HEK293 (cell line): ENCODE measurements around the gene DDX20.
A peak's percentile ranks its signal among the peaks of the same experiment; 100 is the strongest.

ENCODE experiments used
- CTCF ChIA-PET: fragments of 350-600 bp; formaldehyde crosslinking; extraction: SDS; loops from one replicate; lab custom pipeline; 2021; ENCODE audit warnings: antibody characterized with exemption; lab: Yijun Ruan, JAX
- POLR2A ChIA-PET: fragments of 300-600 bp; formaldehyde crosslinking; extraction: SDS; loops from one replicate; lab custom pipeline; 2020; ENCODE audit warnings: antibody characterized with exemption, inconsistent platforms; lab: Yijun Ruan, JAX
- H3K27ac ChIP-seq: fragments of 200-500 bp; sonication (Bioruptor generic); 2 replicates; pipeline ENCODE4 v1.5.1; 2014; ENCODE audit warnings: low read depth, low read length, control low read depth, inconsistent platforms; ENCODE audit errors: extremely low read depth
- H3K36me3 ChIP-seq, 2 experiments: fragments of 200-500 bp in 1 of 2; sonication (Bioruptor generic) in 1 of 2; 1 replicate in 1 of 2; 2 replicates in 1 of 2; pipeline ENCODE4 v1.5.1; 2014 to 2017; ENCODE audit warnings: inconsistent platforms in 2 of 2, low read length in 2 of 2; ENCODE audit not compliant: control insufficient read depth in 2 of 2, insufficient read depth in 1 of 2
- H3K4me1 ChIP-seq: fragments of 200-500 bp; sonication (Bioruptor generic); 2 replicates; pipeline ENCODE4 v1.5.1; 2014; ENCODE audit warnings: mild to moderate bottlenecking, low read length, inconsistent platforms; ENCODE audit not compliant: control insufficient read depth, insufficient read depth
- H3K4me3 ChIP-seq: 2 replicates; pipeline ENCODE4 v1.5.1; 2011; ENCODE audit warnings: low read depth, mild to moderate bottlenecking, control low read depth, low read length, moderate library complexity
- H3K9me3 ChIP-seq: fragments of 200-500 bp; sonication (Bioruptor generic); 2 replicates; pipeline ENCODE4 v1.5.1; 2014; ENCODE audit warnings: low read depth, low read length, inconsistent platforms; ENCODE audit not compliant: control insufficient read depth, insufficient read depth
- HOXA7 ChIP-seq: sonication (generic); formaldehyde crosslinking; IDR thresholded peaks from 2 replicates; pipeline ENCODE4 v1.8.1; 2022; ENCODE audit warnings: missing genetic modification reagents, borderline replicate concordance
- HOXC10 ChIP-seq: sonication (generic); formaldehyde crosslinking; IDR thresholded peaks from 2 replicates; pipeline ENCODE4 v1.8.1; 2023; ENCODE audit warnings: mild to moderate bottlenecking, missing genetic modification reagents
- OSR2 ChIP-seq: fragments of 450-650 bp; formaldehyde crosslinking; IDR thresholded peaks from 2 replicates; pipeline ENCODE4 v1.5.1; 2016; ENCODE audit warnings: missing biosample characterization, missing genetic modification characterization
- SCRT1 ChIP-seq: fragments of 450-650 bp; formaldehyde crosslinking; IDR thresholded peaks from 2 replicates; pipeline ENCODE4 v1.5.1; 2016; ENCODE audit warnings: missing biosample characterization, missing genetic modification characterization, borderline replicate concordance
- ZBTB21 ChIP-seq: fragments of 450-650 bp; formaldehyde crosslinking; IDR thresholded peaks from 2 replicates; pipeline ENCODE4 v1.5.1; 2017; ENCODE audit warnings: missing biosample characterization, missing genetic modification characterization
- ZBTB48 ChIP-seq: fragments of 450-650 bp; formaldehyde crosslinking; IDR thresholded peaks from 2 replicates; pipeline ENCODE4 v1.5.1; 2016; ENCODE audit warnings: missing biosample characterization, missing genetic modification characterization
- ZNF174 ChIP-seq: fragments of 450-650 bp; formaldehyde crosslinking; IDR thresholded peaks from 2 replicates; pipeline ENCODE4 v1.5.0; 2017; ENCODE audit warnings: missing biosample characterization, mild to moderate bottlenecking, missing genetic modification characterization
- ZNF211 ChIP-seq: fragments of 450-650 bp; formaldehyde crosslinking; IDR thresholded peaks from 2 replicates; pipeline ENCODE4 v1.5.1; 2016; ENCODE audit warnings: low read depth, missing biosample characterization, missing genetic modification characterization
- ZNF274 ChIP-seq, 2 experiments: fragments of 200-500 bp in 1 of 2; fragments of 450-650 bp in 1 of 2; sonication (Bioruptor generic) in 1 of 2; formaldehyde crosslinking in 1 of 2; IDR thresholded peaks; 2 replicates each; pipeline versions ENCODE4 v1.5.1 to v1.6.1; 2014 to 2016; ENCODE audit warnings: borderline replicate concordance in 1 of 2, inconsistent platforms in 1 of 2, low read length in 1 of 2, missing biosample characterization in 1 of 2, missing genetic modification characterization in 1 of 2
- ZNF324 ChIP-seq: fragments of 450-650 bp; formaldehyde crosslinking; IDR thresholded peaks from 2 replicates; pipeline ENCODE4 v1.5.1; 2016; ENCODE audit warnings: missing biosample characterization, missing genetic modification characterization
- ZNF416 ChIP-seq: fragments of 450-650 bp; formaldehyde crosslinking; IDR thresholded peaks from 2 replicates; pipeline ENCODE4 v1.5.1; 2016; ENCODE audit warnings: missing biosample characterization, missing genetic modification characterization
- ZNF473 ChIP-seq: fragments of 450-650 bp; formaldehyde crosslinking; IDR thresholded peaks from 2 replicates; pipeline ENCODE4 v1.5.1; 2017; ENCODE audit warnings: missing biosample characterization, missing genetic modification characterization
- ZNF549 ChIP-seq: fragments of 450-650 bp; IDR thresholded peaks from 2 replicates; pipeline ENCODE4 v1.5.1; 2018; ENCODE audit warnings: missing biosample characterization, missing genetic modification characterization, mild to moderate bottlenecking, inconsistent platforms, moderate library complexity
- ZNF624 ChIP-seq: fragments of 450-650 bp; formaldehyde crosslinking; IDR thresholded peaks from 2 replicates; pipeline ENCODE4 v1.5.1; 2017; ENCODE audit warnings: missing biosample characterization, missing genetic modification characterization
- ZNF626 ChIP-seq: fragments of 450-650 bp; sonication (Bioruptor Pico); formaldehyde crosslinking; IDR thresholded peaks from 2 replicates; pipeline ENCODE4 v1.5.1; 2018; ENCODE audit warnings: missing biosample characterization, missing genetic modification characterization, inconsistent platforms
- ZNF654 ChIP-seq: fragments of 450-650 bp; formaldehyde crosslinking; IDR thresholded peaks from 2 replicates; pipeline ENCODE4 v1.5.1; 2016; ENCODE audit warnings: low read depth, missing biosample characterization, missing genetic modification characterization
- ZNF791 ChIP-seq: fragments of 450-650 bp; formaldehyde crosslinking; IDR thresholded peaks from 2 replicates; pipeline ENCODE4 v1.5.1; 2016; ENCODE audit warnings: missing biosample characterization, missing genetic modification characterization
- TF ChIP-seq, protein P1 (sequence below): fragments of 450-650 bp; formaldehyde crosslinking; IDR thresholded peaks from 2 replicates; pipeline ENCODE4 v1.5.1; 2017; ENCODE audit warnings: missing biosample characterization, missing genetic modification characterization
- TF ChIP-seq, protein P2 (sequence below): fragments of 450-650 bp; formaldehyde crosslinking; IDR thresholded peaks from 2 replicates; pipeline ENCODE4 v1.5.1; 2016; ENCODE audit warnings: missing biosample characterization, missing genetic modification characterization
- TF ChIP-seq, protein P3 (sequence below): fragments of 450-650 bp; IDR thresholded peaks from 2 replicates; pipeline ENCODE4 v1.5.1; 2018; ENCODE audit warnings: missing biosample characterization, missing genetic modification characterization
- TF ChIP-seq, protein P4 (sequence below): fragments of 450-650 bp; formaldehyde crosslinking; IDR thresholded peaks from 2 replicates; pipeline ENCODE4 v1.5.1; 2016; ENCODE audit warnings: missing biosample characterization, missing genetic modification characterization

The DDX20 gene

DNA sequence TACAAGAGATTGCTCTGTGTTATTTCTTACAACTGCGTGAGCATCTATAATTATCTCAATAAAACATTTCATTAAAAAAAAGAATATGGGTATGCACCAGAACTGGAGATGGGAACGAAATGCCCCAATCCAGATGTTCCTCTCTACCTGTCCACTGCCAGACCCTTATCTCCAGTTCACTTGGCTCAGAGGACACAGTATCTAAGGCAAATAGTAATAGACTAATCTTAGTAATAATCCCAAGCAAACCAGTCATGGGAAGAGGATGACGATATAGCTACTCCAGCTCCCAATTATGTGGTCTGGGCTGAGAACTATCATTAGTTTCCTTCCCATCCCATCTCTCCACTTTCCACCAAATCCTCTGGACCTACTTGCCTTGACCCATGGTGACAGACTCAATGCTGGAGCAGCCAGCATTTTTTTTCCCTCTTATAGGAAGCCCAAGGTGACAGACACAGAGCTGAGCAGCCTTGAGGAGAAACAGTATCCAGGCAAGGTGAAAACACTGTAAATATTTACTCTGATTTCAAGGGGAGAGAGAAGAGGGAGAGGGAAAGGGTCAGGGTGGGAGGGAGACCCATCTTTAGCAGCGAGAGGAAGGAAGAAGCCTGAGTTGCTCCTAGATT lies 28.7 kb downstream of the DDX20 start:
- H3K36me3 ChIP-seq: no peaks in the 10 kb centered on the region
- ChIA-PET POLR2A (no interaction called here), CTCF (interaction anchor here (0.6 to 1.3 kb wide), 2 partner anchors 15 to 20 kb away, joined by 3 to 4 read pairs; no protein-coding TSS in a partner anchor)
- H3K27ac ChIP-seq: no peak overlapping the region
- TF ChIP-seq ZNF549: no peak
- no peak for TF ChIP-seq ZNF324
- TF ChIP-seq, protein P1, sequence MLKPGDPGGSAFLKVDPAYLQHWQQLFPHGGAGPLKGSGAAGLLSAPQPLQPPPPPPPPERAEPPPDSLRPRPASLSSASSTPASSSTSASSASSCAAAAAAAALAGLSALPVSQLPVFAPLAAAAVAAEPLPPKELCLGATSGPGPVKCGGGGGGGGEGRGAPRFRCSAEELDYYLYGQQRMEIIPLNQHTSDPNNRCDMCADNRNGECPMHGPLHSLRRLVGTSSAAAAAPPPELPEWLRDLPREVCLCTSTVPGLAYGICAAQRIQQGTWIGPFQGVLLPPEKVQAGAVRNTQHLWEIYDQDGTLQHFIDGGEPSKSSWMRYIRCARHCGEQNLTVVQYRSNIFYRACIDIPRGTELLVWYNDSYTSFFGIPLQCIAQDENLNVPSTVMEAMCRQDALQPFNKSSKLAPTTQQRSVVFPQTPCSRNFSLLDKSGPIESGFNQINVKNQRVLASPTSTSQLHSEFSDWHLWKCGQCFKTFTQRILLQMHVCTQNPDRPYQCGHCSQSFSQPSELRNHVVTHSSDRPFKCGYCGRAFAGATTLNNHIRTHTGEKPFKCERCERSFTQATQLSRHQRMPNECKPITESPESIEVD (tag by site-specific recombination): no peak
- no peak for TF ChIP-seq ZNF416 (tag by site-specific recombination)
- TF ChIP-seq ZNF654 (tag by site-specific recombination): no peak
- TF ChIP-seq ZNF211: no peak
- TF ChIP-seq ZBTB21 (tag by site-specific recombination): no peak
- no peak for TF ChIP-seq HOXA7 (CRISPR knock-in tag)
- TF ChIP-seq, protein P2, sequence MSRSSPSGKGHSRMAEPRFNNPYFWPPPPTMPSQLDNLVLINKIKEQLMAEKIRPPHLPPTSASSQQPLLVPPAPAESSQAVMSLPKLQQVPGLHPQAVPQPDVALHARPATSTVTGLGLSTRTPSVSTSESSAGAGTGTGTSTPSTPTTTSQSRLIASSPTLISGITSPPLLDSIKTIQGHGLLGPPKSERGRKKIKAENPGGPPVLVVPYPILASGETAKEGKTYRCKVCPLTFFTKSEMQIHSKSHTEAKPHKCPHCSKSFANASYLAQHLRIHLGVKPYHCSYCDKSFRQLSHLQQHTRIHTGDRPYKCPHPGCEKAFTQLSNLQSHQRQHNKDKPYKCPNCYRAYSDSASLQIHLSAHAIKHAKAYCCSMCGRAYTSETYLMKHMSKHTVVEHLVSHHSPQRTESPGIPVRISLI (tag by site-specific recombination): no peak
- no peak for TF ChIP-seq SCRT1 (tag by site-specific recombination)
- TF ChIP-seq OSR2: no peak
- no peak for TF ChIP-seq ZNF274 (IDR thresholded peaks at IDR 0.05; ENCODE audit: low read length)
- no peak for TF ChIP-seq ZNF274 (tag by site-specific recombination; IDR thresholded peaks at IDR 0.05; ENCODE audit: borderline replicate concordance)
- no peak for TF ChIP-seq ZNF624 (tag by site-specific recombination)
- no peak for TF ChIP-seq ZNF791 (tag by site-specific recombination)
- TF ChIP-seq, protein P3, sequence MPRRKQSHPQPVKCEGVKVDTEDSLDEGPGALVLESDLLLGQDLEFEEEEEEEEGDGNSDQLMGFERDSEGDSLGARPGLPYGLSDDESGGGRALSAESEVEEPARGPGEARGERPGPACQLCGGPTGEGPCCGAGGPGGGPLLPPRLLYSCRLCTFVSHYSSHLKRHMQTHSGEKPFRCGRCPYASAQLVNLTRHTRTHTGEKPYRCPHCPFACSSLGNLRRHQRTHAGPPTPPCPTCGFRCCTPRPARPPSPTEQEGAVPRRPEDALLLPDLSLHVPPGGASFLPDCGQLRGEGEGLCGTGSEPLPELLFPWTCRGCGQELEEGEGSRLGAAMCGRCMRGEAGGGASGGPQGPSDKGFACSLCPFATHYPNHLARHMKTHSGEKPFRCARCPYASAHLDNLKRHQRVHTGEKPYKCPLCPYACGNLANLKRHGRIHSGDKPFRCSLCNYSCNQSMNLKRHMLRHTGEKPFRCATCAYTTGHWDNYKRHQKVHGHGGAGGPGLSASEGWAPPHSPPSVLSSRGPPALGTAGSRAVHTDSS (tag by site-specific recombination): no peak
- TF ChIP-seq ZNF473 (tag by site-specific recombination): no peak
- no peak for TF ChIP-seq HOXC10
- no peak for TF ChIP-seq ZNF174 (tag by site-specific recombination)
- no peak for TF ChIP-seq ZBTB48
- no peak for TF ChIP-seq ZNF626
- H3K4me3 ChIP-seq: no peak overlapping the region
- no peaks in the 10 kb centered on the region for H3K4me1 ChIP-seq
- H3K9me3 ChIP-seq: no peaks in the 10 kb centered on the region

DNA sequence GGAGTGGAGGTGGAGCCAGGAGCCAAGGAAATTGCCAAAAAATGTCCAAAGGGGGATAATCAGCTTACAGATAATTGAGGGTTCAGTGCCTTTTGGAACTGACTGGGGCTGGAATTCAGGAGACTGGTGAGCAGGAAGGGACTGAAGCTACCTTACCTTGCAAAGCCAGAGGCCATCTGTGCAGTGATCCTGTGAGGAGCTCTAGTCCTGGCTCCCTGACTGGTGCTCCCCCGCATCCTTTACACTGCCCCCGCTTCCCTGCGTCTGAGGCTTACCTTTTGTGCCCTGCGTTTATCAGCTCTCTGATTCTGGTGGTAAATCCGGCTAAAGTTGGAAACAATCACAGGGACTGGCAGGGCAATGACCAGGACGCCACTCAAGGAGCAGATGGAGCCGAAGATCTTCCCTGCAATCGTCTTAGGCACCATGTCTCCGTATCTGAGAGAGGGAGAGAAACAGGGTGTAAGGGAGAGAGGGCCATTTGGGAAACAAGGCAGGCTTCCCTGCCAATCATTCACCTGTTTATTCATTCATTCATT lies 31.0 kb downstream of the DDX20 start:
- POLR2A ChIA-PET: interaction anchor here (0.6 kb wide), 1 partner anchor 109 kb away, joined by 3 read pairs; no protein-coding TSS in a partner anchor
- H3K4me3 ChIP-seq: no peak overlapping the region
- no peaks in the 10 kb centered on the region for H3K36me3 ChIP-seq
- H3K4me1 ChIP-seq: no peaks in the 10 kb centered on the region
- CTCF ChIA-PET: interaction anchor here (0.6 to 0.7 kb wide), 2 partner anchors 18 to 1524 kb away, joined by 3 to 4 read pairs; no protein-coding TSS in a partner anchor
- H3K9me3 ChIP-seq: no peaks in the 10 kb centered on the region
- no peak overlapping the region for H3K27ac ChIP-seq
- TF ChIP-seq, protein P4, sequence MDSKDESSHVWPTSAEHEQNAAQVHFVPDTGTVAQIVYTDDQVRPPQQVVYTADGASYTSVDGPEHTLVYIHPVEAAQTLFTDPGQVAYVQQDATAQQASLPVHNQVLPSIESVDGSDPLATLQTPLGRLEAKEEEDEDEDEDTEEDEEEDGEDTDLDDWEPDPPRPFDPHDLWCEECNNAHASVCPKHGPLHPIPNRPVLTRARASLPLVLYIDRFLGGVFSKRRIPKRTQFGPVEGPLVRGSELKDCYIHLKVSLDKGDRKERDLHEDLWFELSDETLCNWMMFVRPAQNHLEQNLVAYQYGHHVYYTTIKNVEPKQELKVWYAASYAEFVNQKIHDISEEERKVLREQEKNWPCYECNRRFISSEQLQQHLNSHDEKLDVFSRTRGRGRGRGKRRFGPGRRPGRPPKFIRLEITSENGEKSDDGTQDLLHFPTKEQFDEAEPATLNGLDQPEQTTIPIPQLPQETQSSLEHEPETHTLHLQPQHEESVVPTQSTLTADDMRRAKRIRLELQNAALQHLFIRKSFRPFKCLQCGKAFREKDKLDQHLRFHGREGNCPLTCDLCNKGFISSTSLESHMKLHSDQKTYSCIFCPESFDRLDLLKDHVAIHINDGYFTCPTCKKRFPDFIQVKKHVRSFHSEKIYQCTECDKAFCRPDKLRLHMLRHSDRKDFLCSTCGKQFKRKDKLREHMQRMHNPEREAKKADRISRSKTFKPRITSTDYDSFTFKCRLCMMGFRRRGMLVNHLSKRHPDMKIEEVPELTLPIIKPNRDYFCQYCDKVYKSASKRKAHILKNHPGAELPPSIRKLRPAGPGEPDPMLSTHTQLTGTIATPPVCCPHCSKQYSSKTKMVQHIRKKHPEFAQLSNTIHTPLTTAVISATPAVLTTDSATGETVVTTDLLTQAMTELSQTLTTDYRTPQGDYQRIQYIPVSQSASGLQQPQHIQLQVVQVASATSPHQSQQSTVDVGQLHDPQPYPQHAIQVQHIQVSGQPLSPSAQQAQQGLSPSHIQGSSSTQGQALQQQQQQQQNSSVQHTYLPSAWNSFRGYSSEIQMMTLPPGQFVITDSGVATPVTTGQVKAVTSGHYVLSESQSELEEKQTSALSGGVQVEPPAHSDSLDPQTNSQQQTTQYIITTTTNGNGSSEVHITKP: peak; percentile 87
- no peak for TF ChIP-seq ZNF791 (tag by site-specific recombination)
